DOHH2 (cell line): ENCODE results near the gene FFAR4.

Experiments
- H3F3A ChIP-seq: fragments of 200-600 bp; sonication (generic), shearing (Covaris generic); 2 replicates; pipeline ENCODE4 v1.6.0; 2016; ENCODE audit warnings: antibody characterized with exemption, mild to moderate bottlenecking; ENCODE audit not compliant: control insufficient read depth, insufficient read depth
- H3K27ac ChIP-seq: fragments of 200-600 bp; sonication (generic); 2 replicates; pipeline ENCODE4 v1.5.1; 2014; ENCODE audit warnings: low read depth, mild to moderate bottlenecking, low read length, moderate library complexity
- H3K27me3 ChIP-seq: fragments of 200-600 bp; sonication (generic); 2 replicates; pipeline ENCODE4 v1.6.1; 2014; ENCODE audit warnings: mild to moderate bottlenecking, low read length, mixed read lengths; ENCODE audit not compliant: control insufficient read depth
- H3K36me3 ChIP-seq: fragments of 200-600 bp; sonication (generic); 2 replicates; pipeline ENCODE4 v1.6.1; 2014; ENCODE audit warnings: mild to moderate bottlenecking, low read length, moderate library complexity, mixed read lengths; ENCODE audit not compliant: control insufficient read depth
- H3K4me1 ChIP-seq: fragments of 200-600 bp; sonication (generic); 2 replicates; pipeline ENCODE4 v1.6.1; 2014; ENCODE audit warnings: mild to moderate bottlenecking, low read length, mixed read lengths; ENCODE audit not compliant: control insufficient read depth
- H3K4me2 ChIP-seq: fragments of 200-600 bp; sonication (generic); 2 replicates; pipeline ENCODE4 v1.6.0; 2014; ENCODE audit warnings: mild to moderate bottlenecking, low read length, moderate library complexity
- H3K4me3 ChIP-seq: fragments of 200-600 bp; sonication (generic); 2 replicates; pipeline ENCODE4 v1.5.1; 2014; ENCODE audit warnings: mild to moderate bottlenecking, low read length, mixed read lengths
- H3K79me2 ChIP-seq: fragments of 200-600 bp; sonication (generic); 2 replicates; pipeline ENCODE4 v1.6.1; 2014; ENCODE audit warnings: mild to moderate bottlenecking, low read length, mixed read lengths; ENCODE audit not compliant: control insufficient read depth
- H3K9me2 ChIP-seq: fragments of 200-600 bp; sonication (generic); replicated peaks from 2 replicates; pipeline ENCODE4 v1.6.1; 2014; ENCODE audit warnings: mild to moderate bottlenecking, low read length, mixed read lengths; ENCODE audit not compliant: control insufficient read depth
- H3K9me3 ChIP-seq: fragments of 200-600 bp; sonication (generic); 2 replicates; pipeline ENCODE4 v1.6.1; 2014; ENCODE audit warnings: antibody characterized with exemption, low read length, mixed read lengths; ENCODE audit not compliant: control insufficient read depth, insufficient read depth
- H4K20me1 ChIP-seq: fragments of 200-600 bp; sonication (generic); 2 replicates; pipeline ENCODE4 v1.6.0; 2014; ENCODE audit warnings: low read depth, mild to moderate bottlenecking, antibody characterized with exemption, low read length, moderate library complexity; ENCODE audit not compliant: control insufficient read depth, insufficient read depth
- EZH2phosphoT487 ChIP-seq: fragments of 200-600 bp; sonication (generic); IDR thresholded peaks from 2 replicates; pipeline ENCODE4 v1.6.1; 2017; ENCODE audit warnings: borderline replicate concordance, mild to moderate bottlenecking, antibody characterized with exemption, low read length, moderate library complexity, mixed read lengths
- TF ChIP-seq, protein P1 (sequence below): fragments of 200-600 bp; sonication (generic); IDR thresholded peaks from one replicate; pipeline ENCODE4 v1.5.1; 2014; ENCODE audit warnings: antibody characterized with exemption, mild to moderate bottlenecking, low read depth, low read length; ENCODE audit not compliant: poor library complexity, severe bottlenecking

Gene FFAR4

DNA sequence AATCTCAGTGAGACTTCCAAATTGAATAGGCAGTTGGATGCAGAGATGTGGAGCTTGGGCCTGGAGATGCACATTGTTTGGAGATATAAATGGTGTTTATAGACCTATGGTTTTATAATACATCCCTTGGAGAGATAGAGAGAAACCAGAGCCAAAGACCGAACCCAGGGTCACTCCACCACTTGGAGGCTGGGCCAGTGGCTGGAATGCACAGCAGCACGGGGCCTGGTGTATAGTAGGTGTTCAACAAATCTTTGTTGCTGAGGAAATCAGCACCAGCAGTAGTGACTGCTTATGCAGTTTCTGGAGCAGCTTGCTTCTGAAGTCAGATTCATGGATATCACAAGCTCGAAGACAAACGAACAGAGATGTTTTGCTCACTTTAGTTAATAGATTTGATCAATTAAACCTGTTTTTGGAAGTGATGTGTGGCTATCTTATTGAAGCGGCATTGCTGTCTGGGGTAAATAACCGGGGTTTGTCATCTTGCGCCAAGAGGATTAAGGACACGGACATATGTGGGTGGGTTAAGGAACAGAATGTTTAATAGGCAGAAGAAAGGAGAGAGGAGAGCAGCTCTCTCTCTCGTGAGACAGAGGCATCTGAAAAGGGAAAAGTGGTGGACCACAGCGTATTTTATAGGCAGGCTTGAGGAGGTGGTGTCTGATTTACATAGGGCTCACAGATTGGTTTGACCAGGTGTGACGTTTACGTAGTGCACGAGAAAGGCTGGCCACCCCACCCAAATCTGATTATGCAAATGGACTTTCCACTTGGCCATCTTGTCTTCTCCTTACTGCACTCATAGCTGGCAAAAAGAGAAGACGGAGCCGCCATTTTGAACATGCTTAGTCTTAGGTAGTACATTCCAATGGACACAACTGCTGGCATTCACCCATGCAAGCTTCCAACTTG, 23.4 kb downstream of the FFAR4 start:
- H3K27me3 ChIP-seq = no peaks in the 10 kb centered on the region
- no peak overlapping the region for H3K4me2 ChIP-seq
- TF ChIP-seq, protein P1, sequence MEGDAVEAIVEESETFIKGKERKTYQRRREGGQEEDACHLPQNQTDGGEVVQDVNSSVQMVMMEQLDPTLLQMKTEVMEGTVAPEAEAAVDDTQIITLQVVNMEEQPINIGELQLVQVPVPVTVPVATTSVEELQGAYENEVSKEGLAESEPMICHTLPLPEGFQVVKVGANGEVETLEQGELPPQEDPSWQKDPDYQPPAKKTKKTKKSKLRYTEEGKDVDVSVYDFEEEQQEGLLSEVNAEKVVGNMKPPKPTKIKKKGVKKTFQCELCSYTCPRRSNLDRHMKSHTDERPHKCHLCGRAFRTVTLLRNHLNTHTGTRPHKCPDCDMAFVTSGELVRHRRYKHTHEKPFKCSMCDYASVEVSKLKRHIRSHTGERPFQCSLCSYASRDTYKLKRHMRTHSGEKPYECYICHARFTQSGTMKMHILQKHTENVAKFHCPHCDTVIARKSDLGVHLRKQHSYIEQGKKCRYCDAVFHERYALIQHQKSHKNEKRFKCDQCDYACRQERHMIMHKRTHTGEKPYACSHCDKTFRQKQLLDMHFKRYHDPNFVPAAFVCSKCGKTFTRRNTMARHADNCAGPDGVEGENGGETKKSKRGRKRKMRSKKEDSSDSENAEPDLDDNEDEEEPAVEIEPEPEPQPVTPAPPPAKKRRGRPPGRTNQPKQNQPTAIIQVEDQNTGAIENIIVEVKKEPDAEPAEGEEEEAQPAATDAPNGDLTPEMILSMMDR = no peak
- TF ChIP-seq EZH2phosphoT487 = no peak
- H3K36me3 ChIP-seq = no peaks in the 10 kb centered on the region
- no peaks in the 10 kb centered on the region for H4K20me1 ChIP-seq
- no peaks in the 10 kb centered on the region for H3K9me3 ChIP-seq
- no peaks in the 10 kb centered on the region for H3K9me2 ChIP-seq
- no peak overlapping the region for H3K27ac ChIP-seq
- H3F3A ChIP-seq = no peaks in the 10 kb centered on the region
- no peaks in the 10 kb centered on the region for H3K4me1 ChIP-seq
- H3K4me3 ChIP-seq = no peak overlapping the region
- H3K79me2 ChIP-seq = no peaks in the 10 kb centered on the region

DNA sequence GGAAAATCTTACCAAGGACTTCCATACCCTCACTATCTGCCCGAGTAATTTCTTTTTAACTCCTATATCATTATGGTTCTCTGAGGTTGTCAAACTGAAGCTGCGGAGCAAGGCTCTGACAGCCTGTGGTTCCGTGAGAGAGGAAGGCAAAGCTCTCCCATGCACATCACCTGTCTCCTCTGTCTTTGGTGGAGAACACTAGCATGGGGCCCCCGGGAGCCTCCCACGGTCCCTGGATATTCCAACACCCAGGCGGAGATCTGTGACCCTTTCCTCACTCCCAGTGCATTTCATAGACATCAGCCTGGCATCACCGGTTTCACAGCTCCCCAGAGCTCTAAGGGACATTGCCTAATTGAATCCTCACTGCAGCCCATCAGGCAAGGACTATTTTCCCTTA, 24.2 kb downstream of the FFAR4 start:
- no peaks in the 10 kb centered on the region for H3K4me1 ChIP-seq
- H3F3A ChIP-seq = no peaks in the 10 kb centered on the region
- TF ChIP-seq, protein P1 = no peak
- TF ChIP-seq EZH2phosphoT487 = no peak
- H3K27ac ChIP-seq = no peak overlapping the region
- H3K9me3 ChIP-seq = no peaks in the 10 kb centered on the region
- H3K79me2 ChIP-seq = no peaks in the 10 kb centered on the region
- no peak overlapping the region for H3K4me3 ChIP-seq
- H4K20me1 ChIP-seq = no peaks in the 10 kb centered on the region
- H3K9me2 ChIP-seq = no peaks in the 10 kb centered on the region
- no peaks in the 10 kb centered on the region for H3K36me3 ChIP-seq
- no peak overlapping the region for H3K4me2 ChIP-seq
- no peaks in the 10 kb centered on the region for H3K27me3 ChIP-seq

DNA sequence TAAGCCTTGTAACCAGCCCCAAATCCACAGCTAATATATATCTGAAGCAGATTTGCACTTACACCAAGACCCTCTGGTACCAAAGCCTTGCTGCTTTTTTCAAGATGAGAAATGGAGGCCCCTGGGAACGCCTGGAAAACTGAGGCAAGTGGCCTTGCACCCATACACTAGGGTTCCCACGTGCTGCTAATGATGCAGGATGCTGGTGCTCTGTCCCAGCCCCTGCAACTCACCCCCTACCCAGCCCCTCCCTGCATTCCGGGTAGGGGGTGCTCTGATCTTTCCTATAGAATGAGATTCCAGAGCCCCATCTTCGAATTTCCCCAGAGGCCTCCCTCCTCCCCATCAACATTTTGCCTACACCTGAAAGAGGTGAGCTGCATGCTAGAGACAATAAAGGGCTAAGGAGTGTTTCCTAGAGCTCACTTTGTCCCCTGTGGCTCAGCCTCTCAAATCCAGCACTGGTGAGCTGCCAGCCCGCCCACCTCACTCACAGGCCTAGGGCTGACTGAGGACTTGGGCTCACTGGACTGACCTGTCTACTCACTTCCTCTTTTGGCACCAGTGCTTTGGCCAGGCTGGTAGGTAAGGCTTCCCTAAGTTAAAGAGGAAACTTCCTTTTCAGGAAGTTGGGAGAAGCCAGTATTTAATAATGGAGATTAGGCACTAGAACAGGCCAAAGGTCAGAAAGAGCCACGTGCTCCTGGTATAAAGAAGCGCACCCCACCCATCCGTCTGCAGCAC, 24.8 kb downstream of the FFAR4 start:
- Histone ChIP-seq H4K20me1 (no peaks in the 10 kb centered on the region), H3K36me3 (no peaks in the 10 kb centered on the region), H3K4me3 (no peak overlapping the region), H3K4me1 (no peaks in the 10 kb centered on the region), H3K27me3 (no peaks in the 10 kb centered on the region), H3K9me3 (no peaks in the 10 kb centered on the region), H3K4me2 (no peak overlapping the region), H3K79me2 (no peaks in the 10 kb centered on the region), H3K27ac (no peak overlapping the region), H3K9me2 (no peaks in the 10 kb centered on the region), H3F3A (no peaks in the 10 kb centered on the region)
- TF ChIP-seq EZH2phosphoT487 = no peak
- TF ChIP-seq, protein P1 = no peak
